Fibroblast of mammary gland (primary cell): ENCODE results near the gene SERPINA3.

Experiments
- DNase-seq: peaks from one replicate; pipeline ENCODE4 v3.0.0-alpha.2; 2010; ENCODE audit warnings: low read depth
- H3K4me3 ChIP-seq: 2 replicates; pipeline ENCODE4 v1.5.1; 2011; ENCODE audit warnings: low read depth, mild to moderate bottlenecking, low read length, moderate library complexity; ENCODE audit not compliant: control insufficient read depth
- TF ChIP-seq, protein P1 (sequence below): conservative IDR thresholded peaks from 2 replicates; pipeline ENCODE4 v1.5.1; 2011; ENCODE audit warnings: low read depth, low read length, inconsistent platforms; ENCODE audit not compliant: control insufficient read depth, insufficient read depth

Gene SERPINA3

DNA sequence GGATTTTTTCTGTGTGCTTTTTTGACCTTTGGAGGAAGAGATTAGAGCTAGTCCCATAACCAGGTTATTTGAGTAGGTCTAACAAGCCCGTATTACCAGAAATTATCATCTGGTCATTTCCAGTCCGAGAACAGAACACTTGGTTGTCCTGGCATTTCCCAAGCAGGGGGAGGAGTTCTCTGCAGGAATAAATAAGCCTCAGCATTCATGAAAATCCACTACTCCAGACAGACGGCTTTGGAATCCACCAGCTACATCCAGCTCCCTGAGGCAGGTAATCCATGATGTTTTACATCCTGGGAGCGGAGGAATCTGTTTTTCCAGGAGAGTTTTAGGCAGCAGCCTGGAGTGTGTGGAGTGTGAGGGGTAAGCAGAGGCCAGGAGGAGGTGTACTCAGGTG is at the start of gene SERPINA3:
SERPINA3 (plus strand) TSS at position 218 of the 400 bp plus-strand sequence. CDS start 2,051 bp downstream, outside the sequence.
- TF ChIP-seq, protein P1, sequence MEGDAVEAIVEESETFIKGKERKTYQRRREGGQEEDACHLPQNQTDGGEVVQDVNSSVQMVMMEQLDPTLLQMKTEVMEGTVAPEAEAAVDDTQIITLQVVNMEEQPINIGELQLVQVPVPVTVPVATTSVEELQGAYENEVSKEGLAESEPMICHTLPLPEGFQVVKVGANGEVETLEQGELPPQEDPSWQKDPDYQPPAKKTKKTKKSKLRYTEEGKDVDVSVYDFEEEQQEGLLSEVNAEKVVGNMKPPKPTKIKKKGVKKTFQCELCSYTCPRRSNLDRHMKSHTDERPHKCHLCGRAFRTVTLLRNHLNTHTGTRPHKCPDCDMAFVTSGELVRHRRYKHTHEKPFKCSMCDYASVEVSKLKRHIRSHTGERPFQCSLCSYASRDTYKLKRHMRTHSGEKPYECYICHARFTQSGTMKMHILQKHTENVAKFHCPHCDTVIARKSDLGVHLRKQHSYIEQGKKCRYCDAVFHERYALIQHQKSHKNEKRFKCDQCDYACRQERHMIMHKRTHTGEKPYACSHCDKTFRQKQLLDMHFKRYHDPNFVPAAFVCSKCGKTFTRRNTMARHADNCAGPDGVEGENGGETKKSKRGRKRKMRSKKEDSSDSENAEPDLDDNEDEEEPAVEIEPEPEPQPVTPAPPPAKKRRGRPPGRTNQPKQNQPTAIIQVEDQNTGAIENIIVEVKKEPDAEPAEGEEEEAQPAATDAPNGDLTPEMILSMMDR, result no peak
- DNase-seq, result peak; percentile 41
- no peak within 1 kb of the TSS for H3K4me3 ChIP-seq

DNA sequence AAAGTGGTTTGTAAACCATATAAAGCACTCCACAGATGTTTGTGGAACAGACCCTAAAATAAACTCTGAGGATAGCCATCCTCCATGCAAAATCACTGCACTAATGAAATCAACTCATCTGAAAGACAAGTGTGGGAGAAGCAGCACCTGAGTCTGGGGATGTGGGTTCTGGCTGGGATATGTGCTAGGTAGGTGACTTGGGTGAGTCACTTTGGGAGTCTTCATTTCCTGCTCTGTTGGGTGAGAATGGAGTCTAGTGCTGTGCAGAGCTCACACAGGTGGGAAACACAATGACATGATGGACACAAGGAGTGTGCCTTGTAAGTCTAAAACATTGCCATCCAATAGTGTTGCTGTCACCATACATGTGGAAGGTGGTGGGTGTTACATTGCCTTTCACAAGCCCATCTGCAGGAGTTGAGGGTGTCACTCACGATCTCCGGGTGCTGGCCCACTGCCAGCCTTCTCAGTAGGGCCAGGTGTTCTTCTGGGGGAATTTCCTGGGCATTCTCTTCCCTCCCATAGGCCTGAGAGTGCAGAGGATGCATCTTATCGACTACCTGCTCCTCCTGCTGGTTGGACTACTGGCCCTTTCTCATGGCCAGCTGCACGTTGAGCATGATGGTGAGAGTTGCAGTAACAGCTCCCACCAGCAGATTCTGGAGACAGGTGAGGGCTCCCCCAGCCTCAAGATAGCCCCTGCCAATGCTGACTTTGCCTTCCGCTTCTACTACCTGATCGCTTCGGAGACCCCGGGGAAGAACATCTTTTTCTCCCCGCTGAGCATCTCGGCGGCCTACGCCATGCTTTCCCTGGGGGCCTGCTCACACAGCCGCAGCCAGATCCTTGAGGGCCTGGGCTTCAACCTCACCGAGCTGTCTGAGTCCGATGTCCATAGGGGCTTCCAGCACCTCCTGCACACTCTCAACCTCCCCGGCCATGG is 49.0 kb upstream of the SERPINA3 start:
- DNase-seq, result no peak
- H3K4me3 ChIP-seq, result no peak overlapping the region
- TF ChIP-seq, protein P1, result no peak

DNA sequence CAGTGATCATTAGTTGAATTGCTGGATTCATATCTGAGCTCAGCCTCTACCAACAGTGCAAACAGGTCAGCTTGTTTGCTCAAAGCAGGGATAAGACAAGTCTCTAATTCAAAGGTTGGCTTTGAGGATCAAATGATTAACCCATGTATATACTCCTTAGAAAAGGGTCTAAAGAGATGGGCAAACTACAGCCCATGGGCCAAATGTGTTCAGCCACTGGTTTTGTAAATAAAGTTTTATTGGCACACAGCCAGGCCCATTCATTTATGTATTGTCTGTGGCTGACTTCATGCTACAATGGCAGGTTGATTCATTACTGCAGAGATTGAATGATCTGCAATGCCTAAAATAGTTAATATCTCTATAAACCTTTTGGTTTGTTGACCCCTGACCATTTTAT is 47.8 kb upstream of the SERPINA3 start:
- DNase-seq, result no peak
- H3K4me3 ChIP-seq, result no peak overlapping the region
- TF ChIP-seq, protein P1, result no peak

DNA sequence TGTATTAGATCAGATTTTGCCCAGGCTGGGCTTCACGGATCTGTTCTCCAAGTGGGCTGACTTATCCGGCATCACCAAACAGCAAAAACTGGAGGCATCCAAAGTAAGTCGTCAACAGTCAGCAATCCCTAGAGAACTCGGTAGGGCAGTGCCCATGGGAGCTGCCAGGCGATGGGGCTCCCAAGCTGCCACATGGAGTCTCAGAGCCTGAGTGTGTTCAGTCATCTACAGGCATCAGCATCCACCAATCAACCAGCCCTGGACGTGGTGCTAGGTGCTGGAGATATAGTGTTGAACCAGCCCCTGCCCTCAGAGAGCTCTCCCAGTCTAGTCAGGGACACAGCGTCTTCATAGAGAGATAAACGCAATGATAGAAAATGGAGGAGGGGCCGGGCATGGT is 44.0 kb upstream of the SERPINA3 start:
- H3K4me3 ChIP-seq, result no peak overlapping the region
- TF ChIP-seq, protein P1, result no peak
- no peak for DNase-seq

DNA sequence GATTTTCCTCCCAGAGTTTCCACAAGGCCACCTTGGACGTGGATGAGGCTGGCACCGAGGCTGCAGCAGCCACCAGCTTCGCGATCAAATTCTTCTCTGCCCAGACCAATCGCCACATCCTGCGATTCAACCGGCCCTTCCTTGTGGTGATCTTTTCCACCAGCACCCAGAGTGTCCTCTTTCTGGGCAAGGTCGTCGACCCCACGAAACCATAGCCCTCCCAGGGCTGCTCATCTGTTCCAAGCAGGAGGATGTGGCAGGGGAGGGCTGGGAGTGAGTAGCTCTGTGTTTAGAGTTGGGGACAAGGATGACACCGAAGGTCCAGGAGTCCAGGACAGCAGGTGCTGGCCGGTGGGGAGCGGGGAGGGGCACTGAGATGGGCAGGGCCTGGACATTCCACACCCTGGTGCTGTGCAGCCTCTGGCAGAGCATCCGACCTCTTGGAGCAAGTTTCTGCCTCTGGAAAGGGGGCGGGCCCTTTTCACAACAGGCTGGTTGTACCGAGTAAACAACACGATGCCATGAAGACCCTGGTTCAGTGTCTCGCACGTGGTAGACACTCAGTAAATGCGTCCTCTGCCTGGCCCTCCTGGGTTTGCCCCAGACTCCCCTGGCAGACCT is 42.7 kb upstream of the SERPINA3 start:
- DNase-seq, result no peak
- H3K4me3 ChIP-seq, result no peak overlapping the region
- TF ChIP-seq, protein P1, result no peak

DNA sequence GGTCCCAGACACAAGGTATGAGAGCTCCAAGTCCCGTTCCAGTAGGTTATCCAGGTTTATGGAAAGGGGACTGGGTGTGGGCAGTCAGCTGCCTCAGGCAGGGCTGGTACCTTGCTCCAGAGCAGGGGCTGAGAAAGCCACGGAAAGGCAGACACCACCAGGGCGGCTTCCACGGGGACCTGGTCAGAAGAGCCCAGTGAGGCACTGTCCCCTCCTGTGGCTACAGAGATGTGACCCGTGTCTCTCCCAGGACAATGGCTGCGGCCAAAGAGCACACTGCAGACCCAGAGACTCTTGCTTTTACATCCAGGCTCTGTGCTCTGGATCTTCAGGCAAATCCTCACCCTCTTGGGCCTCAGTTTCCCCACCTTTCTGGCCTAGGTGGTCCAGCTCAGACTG is 42.2 kb upstream of the SERPINA3 start:
- H3K4me3 ChIP-seq, result no peak overlapping the region
- TF ChIP-seq, protein P1, result no peak
- DNase-seq, result no peak
